Tibial nerve (tissue), 4 donors: ENCODE data around the gene FSTL4. TPM values are rescaled to one million over a fixed set of nuclear protein-coding genes. Genes with fewer than 3 reads are reported as not detected.

Experiments used
- DNase-seq, 2 donors: peaks; one replicate each; pipeline ENCODE4 v3.0.0-alpha.2; 2019; ENCODE audit warnings: low spot score in 2 of 2
- H3K27ac ChIP-seq, 4 donors: fragments of 200-600 bp; sonication (generic) in 3 of 4; one replicate each; pipeline ENCODE4 v1.5.1; 2017 to 2019; ENCODE audit warnings: mild to moderate bottlenecking in 1 of 4
- H3K27me3 ChIP-seq, 2 donors: fragments of 200-600 bp; sonication (generic) in 1 of 2; one replicate each; pipeline versions ENCODE4 v1.5.1 to v1.6.0; 2017 to 2019
- H3K36me3 ChIP-seq, 3 donors: fragments of 200-600 bp; sonication (generic); one replicate each; pipeline ENCODE4 v1.5.1; 2018 to 2019
- H3K4me1 ChIP-seq, 4 donors: fragments of 200-600 bp; sonication (generic) in 3 of 4; one replicate each; pipeline ENCODE4 v1.5.1; 2017 to 2019
- H3K4me3 ChIP-seq, 4 donors: fragments of 200-600 bp; sonication (generic) in 3 of 4; one replicate each; pipeline ENCODE4 v1.5.1; 2017 to 2019; ENCODE audit warnings: mild to moderate bottlenecking in 1 of 4, moderate library complexity in 1 of 4
- H3K9me3 ChIP-seq, 4 donors: fragments of 200-600 bp; sonication (generic) in 3 of 4; one replicate each; pipeline ENCODE4 v1.5.1; 2017 to 2019
- EP300 ChIP-seq, 2 donors: sonication (generic); formaldehyde crosslinking; IDR thresholded peaks; one replicate each; pipeline ENCODE4 v1.6.1; 2017; ENCODE audit warnings: antibody characterized with exemption in 2 of 2, mild to moderate bottlenecking in 1 of 2
- POLR2A ChIP-seq, 2 donors: fragments of 450-650 bp; IDR thresholded peaks; one replicate each; pipeline ENCODE4 v1.6.1; 2017; ENCODE audit warnings: antibody characterized with exemption in 2 of 2, mild to moderate bottlenecking in 2 of 2, moderate library complexity in 2 of 2
- WGBS, 2 donors: methylation state at CpG; one replicate each; pipeline ENCODE4 v1.1.5; 2018; 5-methylcytosine and 5-hydroxymethylcytosine counted together
- total RNA-seq, 4 donors: library from RNA; depleted of rRNA; stranded (reverse); fragments of >200 nt; gene quantifications; one replicate each; pipeline ENCODE4 v1.1.0, GENCODE V29; 2016
- TF ChIP-seq, protein P1 (sequence below), 5 experiments: fragments of 200-600 bp in 3 of 5; fragments of 450-650 bp in 2 of 5; sonication (generic) in 3 of 5; IDR thresholded peaks; one replicate each; pipeline ENCODE4 v1.5.1; 2016 to 2019; ENCODE audit warnings: antibody characterized with exemption in 5 of 5, mild to moderate bottlenecking in 3 of 5, moderate library complexity in 2 of 5

The FSTL4 gene
- total RNA-seq, 4 donors from 2014 or later = 0.22 TPM; not detected in 3

DNA sequence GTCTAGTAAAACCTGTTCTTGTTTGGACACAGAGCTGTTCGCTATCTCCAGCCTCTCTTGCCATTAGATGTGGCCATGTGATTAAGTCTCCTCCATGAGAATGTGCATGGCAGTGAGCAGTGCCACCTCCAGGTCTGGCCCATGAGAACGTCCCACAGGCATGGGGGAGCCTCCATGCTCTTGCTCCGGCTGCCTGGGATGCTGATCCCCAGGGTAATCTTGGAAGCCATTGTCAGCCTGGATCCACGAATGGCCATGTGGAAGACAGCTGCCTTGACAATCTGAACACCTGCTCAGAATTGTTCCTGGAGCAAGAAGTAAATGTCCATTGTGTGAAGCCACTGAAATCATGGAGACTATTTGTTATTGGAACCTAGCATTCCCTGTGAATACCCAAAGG, 83.5 kb downstream of the FSTL4 start:
- DNase-seq = no peak
- no peaks in the 10 kb centered on the region for H3K36me3 ChIP-seq
- 70 to 81% methylated on average over 4 of the region's 4 CpGs for WGBS, 2 donors

DNA sequence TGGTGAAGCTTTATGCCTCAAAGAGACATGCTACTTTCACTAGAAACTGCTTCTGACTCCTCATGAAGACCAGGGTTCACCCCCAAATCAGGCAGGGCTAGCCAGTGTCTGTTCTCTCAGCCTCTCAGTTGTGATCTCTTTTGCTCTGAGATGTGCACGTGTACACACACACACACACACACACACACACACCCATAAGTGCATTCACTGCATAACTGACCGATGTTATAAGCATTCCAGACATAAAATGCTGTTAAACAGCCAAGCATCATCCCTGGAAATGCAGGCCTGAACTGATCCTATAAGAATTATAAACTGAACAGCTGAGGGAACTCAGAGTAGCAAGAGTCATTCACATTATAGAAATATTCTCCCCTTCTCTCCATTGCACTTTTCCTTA, 85.0 kb downstream of the FSTL4 start:
- H3K27me3 ChIP-seq = peaks cover 0 to 8% of the 10 kb centered on the region in 2 donors
- no peak for TF ChIP-seq POLR2A (IDR thresholded peaks at IDR 0.05)
- DNase-seq = no peak
- no peaks in the 10 kb centered on the region for H3K36me3 ChIP-seq
- H3K4me3 ChIP-seq = no peak overlapping the region
- 38 to 51% methylated on average over 2 of the region's 2 CpGs for WGBS, 2 donors
- no peaks in the 10 kb centered on the region for H3K9me3 ChIP-seq
- H3K27ac ChIP-seq = no peak overlapping the region
- H3K4me1 ChIP-seq = peaks cover 0 to 11% (median 0%) of the 10 kb centered on the region in 4 donors

More for the DNA sequence above, 83.5 kb downstream of the FSTL4 start:
- peaks cover 0 to 14% (median 0%) of the 10 kb centered on the region in 4 donors for H3K4me1 ChIP-seq
- no peak overlapping the region for H3K27ac ChIP-seq
- no peak overlapping the region for H3K4me3 ChIP-seq
- TF ChIP-seq, protein P1, sequence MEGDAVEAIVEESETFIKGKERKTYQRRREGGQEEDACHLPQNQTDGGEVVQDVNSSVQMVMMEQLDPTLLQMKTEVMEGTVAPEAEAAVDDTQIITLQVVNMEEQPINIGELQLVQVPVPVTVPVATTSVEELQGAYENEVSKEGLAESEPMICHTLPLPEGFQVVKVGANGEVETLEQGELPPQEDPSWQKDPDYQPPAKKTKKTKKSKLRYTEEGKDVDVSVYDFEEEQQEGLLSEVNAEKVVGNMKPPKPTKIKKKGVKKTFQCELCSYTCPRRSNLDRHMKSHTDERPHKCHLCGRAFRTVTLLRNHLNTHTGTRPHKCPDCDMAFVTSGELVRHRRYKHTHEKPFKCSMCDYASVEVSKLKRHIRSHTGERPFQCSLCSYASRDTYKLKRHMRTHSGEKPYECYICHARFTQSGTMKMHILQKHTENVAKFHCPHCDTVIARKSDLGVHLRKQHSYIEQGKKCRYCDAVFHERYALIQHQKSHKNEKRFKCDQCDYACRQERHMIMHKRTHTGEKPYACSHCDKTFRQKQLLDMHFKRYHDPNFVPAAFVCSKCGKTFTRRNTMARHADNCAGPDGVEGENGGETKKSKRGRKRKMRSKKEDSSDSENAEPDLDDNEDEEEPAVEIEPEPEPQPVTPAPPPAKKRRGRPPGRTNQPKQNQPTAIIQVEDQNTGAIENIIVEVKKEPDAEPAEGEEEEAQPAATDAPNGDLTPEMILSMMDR (IDR thresholded peaks at IDR 0.05) = no peak
- TF ChIP-seq POLR2A (IDR thresholded peaks at IDR 0.05) (no peak), EP300 (IDR thresholded peaks at IDR 0.05) (no peak)
- no peaks in the 10 kb centered on the region for H3K9me3 ChIP-seq
- no peaks in the 10 kb centered on the region for H3K27me3 ChIP-seq

DNA sequence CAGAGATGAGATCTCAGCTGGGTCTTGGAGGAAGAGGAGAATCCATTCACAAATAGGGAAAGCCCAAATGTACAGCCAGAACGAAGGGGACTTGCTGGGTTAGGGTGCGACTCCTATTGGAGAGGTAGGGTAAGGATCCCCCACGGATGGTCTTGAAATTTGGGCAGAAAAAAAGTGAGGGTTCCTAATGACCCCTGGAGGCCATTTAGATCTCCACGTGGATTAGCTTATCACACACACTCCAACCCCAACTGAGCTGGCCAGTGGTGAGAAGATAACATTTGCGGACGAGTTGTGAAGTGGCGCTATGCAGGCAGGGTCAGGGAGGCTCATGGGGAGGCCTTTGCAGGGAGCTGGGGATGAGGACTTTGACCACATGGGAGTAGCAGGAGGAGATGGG, 86.0 kb downstream of the FSTL4 start:
- Histone ChIP-seq H3K27ac (no peak overlapping the region), H3K9me3 (no peaks in the 10 kb centered on the region), H3K27me3 (peaks cover 0 to 8% of the 10 kb centered on the region in 2 donors), H3K36me3 (no peaks in the 10 kb centered on the region), H3K4me3 (no peak overlapping the region), H3K4me1 (peaks cover 0 to 3% (median 0%) of the 10 kb centered on the region in 4 donors)
- DNase-seq = no peak
- 89% methylated on average over 7 of the region's 7 CpGs for WGBS, 2 donors
- TF ChIP-seq POLR2A (IDR thresholded peaks at IDR 0.05) = no peak
- TF ChIP-seq EP300 (IDR thresholded peaks at IDR 0.05) = no peak
- TF ChIP-seq, protein P1 (IDR thresholded peaks at IDR 0.05) = no peak

DNA sequence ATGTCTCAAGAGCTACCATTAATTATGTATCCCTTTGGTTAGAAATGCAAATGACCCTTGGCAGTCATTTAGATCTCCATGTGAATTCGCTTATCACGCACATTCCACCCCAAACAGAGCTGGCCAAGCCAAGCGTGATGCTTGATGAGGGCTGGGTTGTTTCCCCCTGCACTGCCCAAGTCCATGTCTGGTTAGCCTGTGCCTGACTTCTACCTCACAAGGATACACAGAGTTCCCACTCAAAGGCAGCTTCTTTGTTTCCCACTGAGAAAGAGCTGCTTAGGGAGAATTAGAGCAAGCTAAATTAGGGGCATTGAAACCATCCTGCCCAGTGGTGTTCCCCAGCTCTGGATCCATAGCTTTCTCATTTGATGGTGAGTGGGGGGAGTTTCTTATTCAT, 87.2 kb downstream of the FSTL4 start:
- Histone ChIP-seq H3K36me3 (no peaks in the 10 kb centered on the region), H3K4me3 (no peak overlapping the region), H3K4me1 (no peaks in the 10 kb centered on the region), H3K27ac (no peak overlapping the region), H3K9me3 (no peaks in the 10 kb centered on the region), H3K27me3 (peaks cover 0 to 8% of the 10 kb centered on the region in 2 donors)
- TF ChIP-seq EP300 (IDR thresholded peaks at IDR 0.05) (no peak), POLR2A (IDR thresholded peaks at IDR 0.05) (no peak)
- TF ChIP-seq, protein P1 (IDR thresholded peaks at IDR 0.05) = no peak
- 71 to 81% methylated on average over 3 of the region's 3 CpGs for WGBS, 2 donors
- no peak for DNase-seq

DNA sequence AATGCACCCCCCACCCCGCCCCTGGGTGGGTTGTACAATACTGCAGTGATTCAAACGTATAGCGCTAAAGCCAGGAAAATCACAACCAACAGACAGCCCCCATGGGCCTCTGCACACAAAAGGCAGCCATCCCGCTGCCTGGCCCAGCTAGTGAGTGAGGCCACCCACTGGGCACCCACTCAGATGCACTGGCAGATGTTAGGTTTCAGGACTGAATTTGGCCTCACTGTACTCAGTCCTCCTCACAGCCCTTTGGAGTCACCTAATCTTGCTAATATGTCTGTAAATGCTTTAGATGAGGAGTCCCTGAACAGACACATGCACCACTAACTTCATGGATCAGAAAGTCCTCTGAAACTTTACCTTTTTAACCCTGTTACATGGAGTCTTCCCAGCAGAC, 87.7 kb downstream of the FSTL4 start:
- Histone ChIP-seq H3K4me1 (no peaks in the 10 kb centered on the region), H3K36me3 (no peaks in the 10 kb centered on the region), H3K27ac (no peak overlapping the region), H3K4me3 (no peak overlapping the region), H3K27me3 (peaks cover 0 to 8% of the 10 kb centered on the region in 2 donors), H3K9me3 (no peaks in the 10 kb centered on the region)
- TF ChIP-seq POLR2A (IDR thresholded peaks at IDR 0.05) (no peak), EP300 (IDR thresholded peaks at IDR 0.05) (no peak)
- TF ChIP-seq, protein P1 (IDR thresholded peaks at IDR 0.05) = no peak
- no peak for DNase-seq
- WGBS, 2 donors = 83 to 100% methylated on average over 3 to 4 of the region's 4 CpGs
